ENCODE measurements around the gene PHLDB2.

PHLDB2 gene

DNA sequence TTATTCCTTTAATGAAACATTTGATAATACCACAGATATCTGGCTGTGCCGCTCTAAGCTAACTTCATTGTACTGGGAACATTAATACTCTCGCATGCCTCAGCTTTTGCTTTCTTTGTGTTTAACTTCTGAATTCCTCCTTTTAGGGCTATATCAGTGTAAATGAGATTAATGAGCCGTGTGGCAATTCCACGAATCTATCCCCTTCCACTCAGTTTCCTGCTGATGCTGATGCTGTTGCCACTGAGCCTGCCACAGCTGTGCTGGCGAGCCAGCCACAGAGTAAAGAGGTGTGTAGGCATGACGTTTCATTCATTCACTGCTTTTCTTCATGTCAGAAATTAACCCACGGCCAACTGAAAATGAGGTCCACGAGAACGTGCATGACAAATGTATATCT, 89.7 kb downstream of the PHLDB2 start:
- H3K9me3 Mint-ChIP-seq = no peaks in the 10 kb centered on the region
- peaks cover 3% of the 10 kb centered on the region for H3K27me3 Mint-ChIP-seq
- no peaks in the 10 kb centered on the region for H3K4me1 Mint-ChIP-seq
- no peak overlapping the region for H3K4me3 Mint-ChIP-seq
- no peak overlapping the region for H3K27ac Mint-ChIP-seq
- H3K36me3 Mint-ChIP-seq = peaks cover 3% of the 10 kb centered on the region

DNA sequence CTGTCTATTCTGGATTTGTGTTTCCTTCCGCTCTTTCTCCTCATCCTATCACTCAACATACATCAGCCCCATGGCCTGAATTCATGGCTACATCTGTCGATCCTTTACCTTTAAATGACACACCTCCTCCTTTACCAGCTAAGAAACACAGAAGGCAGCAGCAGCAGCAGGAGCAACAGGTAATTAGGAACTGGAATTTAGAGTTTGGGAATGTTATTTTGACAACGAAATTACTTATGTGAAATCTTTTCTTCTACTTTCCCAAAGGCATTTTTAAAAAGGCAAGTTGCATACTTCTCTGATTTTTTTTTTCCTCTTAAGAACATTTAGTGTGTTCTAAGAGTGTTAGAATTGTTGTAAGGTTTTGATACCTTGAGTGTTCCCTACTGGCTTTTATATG, 90.6 kb downstream of the PHLDB2 start:
- peaks cover 3% of the 10 kb centered on the region for H3K27me3 Mint-ChIP-seq
- H3K36me3 Mint-ChIP-seq = peaks cover 3% of the 10 kb centered on the region

DNA sequence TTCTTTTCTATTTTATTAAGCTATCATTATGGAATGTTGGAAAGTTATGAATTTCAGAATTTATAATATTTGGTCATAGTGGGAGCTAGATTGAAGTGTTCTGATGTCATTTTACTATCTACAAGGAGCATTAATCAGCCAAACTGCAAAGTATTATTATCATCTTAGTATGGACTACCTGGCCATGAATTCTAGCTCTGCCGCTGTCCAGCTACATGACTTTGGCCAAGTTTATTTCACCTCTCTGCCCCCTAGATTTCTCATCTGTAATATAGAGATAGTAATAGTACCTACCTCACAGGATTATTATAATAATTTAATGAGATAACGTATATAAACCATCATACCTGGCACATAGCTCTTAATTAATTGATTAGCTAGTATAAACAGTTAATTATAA, 92.0 kb downstream of the PHLDB2 start:
- Mint-ChIP-seq H3K27ac (no peak overlapping the region), H3K27me3 (peaks cover 3% of the 10 kb centered on the region), H3K4me3 (no peak overlapping the region), H3K9me3 (no peaks in the 10 kb centered on the region), H3K36me3 (no peaks in the 10 kb centered on the region), H3K4me1 (no peaks in the 10 kb centered on the region)

More for the DNA sequence above, 90.6 kb downstream of the PHLDB2 start:
- no peaks in the 10 kb centered on the region for H3K4me1 Mint-ChIP-seq
- no peak overlapping the region for H3K27ac Mint-ChIP-seq
- no peak overlapping the region for H3K4me3 Mint-ChIP-seq
- H3K9me3 Mint-ChIP-seq = no peaks in the 10 kb centered on the region

DNA sequence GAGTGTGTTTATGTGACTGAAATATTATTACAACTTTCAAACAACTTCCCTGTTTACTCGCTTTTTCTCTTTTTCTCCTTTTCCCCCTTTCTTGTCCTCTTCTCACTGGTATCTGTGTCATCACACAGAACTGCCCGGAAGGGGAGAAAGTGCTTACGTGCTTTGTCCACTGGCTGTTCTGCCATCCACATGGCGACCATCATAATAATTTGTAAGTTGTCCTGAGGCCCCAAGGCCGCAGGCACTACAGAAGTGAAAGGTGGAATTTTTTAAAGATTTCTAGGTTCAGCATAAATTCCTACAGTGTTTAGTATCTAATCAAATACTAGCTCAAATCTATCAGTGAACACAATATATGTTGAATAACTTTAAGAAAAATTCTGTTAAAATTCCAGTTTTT, 93.0 kb downstream of the PHLDB2 start:
- no peak overlapping the region for H3K4me3 Mint-ChIP-seq
- no peak overlapping the region for H3K27ac Mint-ChIP-seq
- no peaks in the 10 kb centered on the region for H3K27me3 Mint-ChIP-seq
- no peaks in the 10 kb centered on the region for H3K36me3 Mint-ChIP-seq
- H3K4me1 Mint-ChIP-seq = no peaks in the 10 kb centered on the region
- no peaks in the 10 kb centered on the region for H3K9me3 Mint-ChIP-seq

DNA sequence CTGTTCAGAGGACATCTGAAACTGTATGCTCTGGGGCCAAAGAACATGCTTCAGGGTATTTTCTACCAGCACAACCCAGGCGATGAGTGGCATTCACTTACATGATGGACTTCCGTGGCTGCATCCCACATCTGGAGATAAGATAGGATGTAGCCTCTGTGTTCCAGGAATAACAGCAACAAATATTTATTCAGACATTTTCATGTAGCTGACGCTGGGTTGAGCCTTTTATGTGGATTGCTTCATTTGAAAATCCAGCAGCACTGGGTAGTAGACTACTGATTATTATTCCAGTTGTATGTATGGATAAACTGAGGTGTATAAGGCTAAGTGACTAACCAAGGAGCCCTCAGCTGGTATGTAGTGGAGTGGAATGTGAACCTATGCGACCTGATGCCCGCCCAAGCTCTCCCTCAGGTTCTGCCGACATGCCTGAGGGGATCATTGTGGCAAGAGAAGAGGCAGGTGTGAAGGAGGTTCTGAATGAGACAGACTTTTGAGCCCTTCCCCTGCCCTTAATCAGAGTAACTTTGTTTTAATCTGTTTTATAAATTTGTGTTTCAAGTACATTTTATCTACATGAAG, 93.9 kb downstream of the PHLDB2 start:
- H3K4me1 Mint-ChIP-seq = no peaks in the 10 kb centered on the region

DNA sequence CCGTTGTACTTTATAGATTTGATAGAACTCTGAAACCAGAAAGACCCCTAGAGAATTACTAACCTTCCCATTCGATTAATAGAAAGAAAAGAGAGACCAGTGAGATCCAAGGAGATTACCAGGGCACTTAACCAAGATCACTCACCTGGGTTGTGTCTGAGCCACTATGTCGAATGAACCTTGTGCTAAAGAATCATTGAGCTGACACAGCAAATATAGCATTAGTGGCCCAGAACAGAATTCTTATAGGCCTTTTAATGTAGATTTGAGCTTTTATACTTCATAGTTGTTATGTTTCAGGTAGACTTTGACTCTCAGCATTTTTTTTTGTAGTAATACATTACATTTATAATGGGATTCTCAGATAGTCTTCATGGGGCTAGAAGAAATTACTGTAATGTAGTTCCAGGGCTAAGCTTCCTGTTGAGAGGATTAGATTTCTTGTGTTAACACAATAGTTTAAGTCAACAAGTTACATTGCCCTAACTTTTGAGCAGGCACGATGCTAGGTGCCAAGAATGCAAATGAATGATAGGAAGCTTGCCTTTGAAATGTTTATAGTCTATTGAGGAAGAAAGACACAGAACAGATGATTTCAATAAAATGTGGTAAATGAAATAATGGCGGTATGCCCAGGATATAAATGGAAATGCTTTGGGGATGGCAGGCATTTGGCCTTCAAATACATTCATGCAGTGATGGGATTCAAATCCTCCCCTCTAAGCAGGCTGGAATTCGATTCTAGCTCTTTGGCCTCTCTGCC, 95.3 kb downstream of the PHLDB2 start:
- Mint-ChIP-seq H3K36me3 (no peaks in the 10 kb centered on the region), H3K9me3 (no peaks in the 10 kb centered on the region), H3K4me3 (no peak overlapping the region), H3K4me1 (no peaks in the 10 kb centered on the region), H3K27me3 (no peaks in the 10 kb centered on the region), H3K27ac (no peak overlapping the region)

More for the DNA sequence above, 93.9 kb downstream of the PHLDB2 start:
- no peak overlapping the region for H3K4me3 Mint-ChIP-seq
- H3K27ac Mint-ChIP-seq = no peak overlapping the region
- no peaks in the 10 kb centered on the region for H3K9me3 Mint-ChIP-seq
- no peaks in the 10 kb centered on the region for H3K27me3 Mint-ChIP-seq
- H3K36me3 Mint-ChIP-seq = no peaks in the 10 kb centered on the region

DNA sequence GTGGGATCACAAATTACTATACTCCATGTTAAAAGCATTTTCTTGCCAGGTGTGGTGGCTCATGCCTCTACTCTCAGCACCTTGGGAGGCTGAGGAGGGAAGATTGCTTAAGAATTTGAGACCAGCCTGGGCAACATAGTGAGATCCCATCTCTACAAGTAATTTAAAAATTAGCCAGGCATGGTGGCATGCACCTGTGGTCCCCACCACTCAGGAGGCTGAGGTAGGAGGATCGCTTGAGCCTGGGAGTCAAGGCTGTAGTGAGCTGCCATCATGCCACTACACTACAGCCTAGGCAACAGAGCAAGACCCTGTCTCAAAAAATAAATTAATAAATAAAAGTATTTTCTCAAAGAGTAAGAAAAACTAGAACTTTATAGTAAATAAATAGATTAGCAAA, 96.8 kb downstream of the PHLDB2 start:
- H3K27ac Mint-ChIP-seq = no peak overlapping the region

DNA sequence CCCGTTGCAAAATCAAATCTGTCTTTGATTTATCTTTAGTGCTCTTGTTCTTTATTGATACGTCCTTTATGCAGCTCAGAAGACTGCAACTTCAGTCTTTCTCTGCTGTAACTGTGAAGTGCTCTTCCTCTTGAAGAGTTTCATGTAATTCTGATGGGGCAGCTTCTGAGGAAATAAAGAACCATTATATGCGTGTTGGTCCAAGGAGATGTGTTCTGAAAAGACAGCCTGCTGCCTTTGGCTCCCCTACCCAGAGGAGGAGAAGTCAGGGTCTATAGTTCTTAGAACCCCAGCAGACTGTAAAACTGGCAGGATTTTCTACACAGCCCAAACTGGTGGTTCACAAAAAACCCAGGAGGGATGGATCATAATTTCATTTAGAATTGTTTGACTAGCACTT, 97.4 kb downstream of the PHLDB2 start:
- no peaks in the 10 kb centered on the region for H3K36me3 Mint-ChIP-seq
- H3K4me3 Mint-ChIP-seq = no peak overlapping the region
- H3K27ac Mint-ChIP-seq = no peak overlapping the region
- no peaks in the 10 kb centered on the region for H3K9me3 Mint-ChIP-seq
- no peaks in the 10 kb centered on the region for H3K4me1 Mint-ChIP-seq
- H3K27me3 Mint-ChIP-seq = no peaks in the 10 kb centered on the region

More for the DNA sequence above, 96.8 kb downstream of the PHLDB2 start:
- no peaks in the 10 kb centered on the region for H3K4me1 Mint-ChIP-seq
- no peaks in the 10 kb centered on the region for H3K36me3 Mint-ChIP-seq
- H3K4me3 Mint-ChIP-seq = no peak overlapping the region
- H3K9me3 Mint-ChIP-seq = no peaks in the 10 kb centered on the region
- H3K27me3 Mint-ChIP-seq = no peaks in the 10 kb centered on the region

DNA sequence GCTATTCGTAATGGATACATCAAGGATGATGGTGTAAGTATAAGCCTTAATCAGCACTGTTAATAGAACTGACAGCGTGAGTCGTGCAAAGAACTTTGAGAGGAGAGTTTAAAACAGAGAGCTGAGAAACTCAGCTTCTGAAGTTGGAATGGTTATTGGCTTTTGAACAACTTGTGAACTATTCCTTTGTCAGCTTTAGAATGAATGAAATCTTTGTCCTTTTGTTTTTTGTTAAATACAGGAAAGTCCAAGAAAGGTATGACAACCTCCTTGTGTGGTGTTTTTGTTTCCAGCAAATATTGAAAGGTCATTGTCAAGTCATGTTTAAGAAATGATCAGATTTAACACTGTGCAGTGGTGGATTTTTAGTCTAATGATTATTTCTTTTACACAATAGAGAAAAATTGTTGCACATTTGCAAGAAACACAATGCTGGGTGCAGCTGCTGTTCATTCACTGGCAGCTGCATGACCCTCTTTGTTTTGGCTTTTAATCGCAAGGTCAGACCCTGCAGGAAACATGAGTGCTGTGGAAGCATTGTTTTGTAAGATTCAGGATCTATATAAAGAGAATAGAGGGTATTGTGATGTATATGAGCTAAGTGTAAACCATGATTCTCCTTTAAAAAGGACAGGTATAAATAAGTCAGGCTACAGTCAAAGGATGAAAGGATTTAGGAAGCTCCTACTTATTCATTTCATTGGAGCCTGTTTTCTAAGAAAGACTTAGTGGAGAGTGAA, 98.1 kb downstream of the PHLDB2 start:
- no peaks in the 10 kb centered on the region for H3K4me1 Mint-ChIP-seq
- H3K36me3 Mint-ChIP-seq = no peaks in the 10 kb centered on the region
- no peaks in the 10 kb centered on the region for H3K27me3 Mint-ChIP-seq
- H3K9me3 Mint-ChIP-seq = no peaks in the 10 kb centered on the region
- H3K27ac Mint-ChIP-seq = no peak overlapping the region
- no peak overlapping the region for H3K4me3 Mint-ChIP-seq

DNA sequence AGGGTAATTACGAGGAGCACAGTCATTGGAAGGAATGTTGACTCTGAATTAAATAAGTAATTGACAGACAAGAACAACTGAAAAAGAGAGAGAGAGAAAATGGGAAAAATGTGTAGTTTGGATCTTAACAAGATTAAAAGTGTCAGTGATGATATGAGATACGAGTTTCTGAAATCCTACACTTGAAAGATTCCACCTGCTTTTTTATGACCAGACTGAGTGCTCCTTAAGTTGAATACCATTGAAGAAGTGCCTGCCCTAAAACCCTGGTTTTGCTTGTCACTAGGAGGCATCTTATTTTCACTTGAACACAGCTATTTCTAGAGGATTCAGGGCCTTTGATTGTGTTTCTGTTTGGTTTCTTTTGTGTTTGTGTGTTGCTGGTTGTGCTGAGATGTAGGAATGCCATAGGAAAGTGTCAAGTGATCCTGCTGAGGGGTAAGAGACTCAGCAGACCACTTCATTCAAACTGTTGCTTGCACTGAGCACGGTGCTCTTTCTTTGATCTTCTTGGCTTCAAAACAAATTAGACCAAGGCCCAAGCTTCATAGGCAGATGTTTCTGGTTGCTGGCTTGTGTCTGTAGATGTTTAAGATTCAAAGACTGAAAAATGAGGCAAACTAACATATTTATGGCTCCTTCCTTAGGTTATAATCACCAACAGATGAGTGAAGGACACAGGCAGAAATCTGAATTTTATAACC, 102.5 kb downstream of the PHLDB2 start:
- H3K27me3 Mint-ChIP-seq = no peaks in the 10 kb centered on the region
- H3K9me3 Mint-ChIP-seq = no peaks in the 10 kb centered on the region
- H3K4me3 Mint-ChIP-seq = no peak overlapping the region
- H3K27ac Mint-ChIP-seq = no peak overlapping the region
- peaks cover 12% of the 10 kb centered on the region for H3K4me1 Mint-ChIP-seq
- H3K36me3 Mint-ChIP-seq = no peaks in the 10 kb centered on the region

DNA sequence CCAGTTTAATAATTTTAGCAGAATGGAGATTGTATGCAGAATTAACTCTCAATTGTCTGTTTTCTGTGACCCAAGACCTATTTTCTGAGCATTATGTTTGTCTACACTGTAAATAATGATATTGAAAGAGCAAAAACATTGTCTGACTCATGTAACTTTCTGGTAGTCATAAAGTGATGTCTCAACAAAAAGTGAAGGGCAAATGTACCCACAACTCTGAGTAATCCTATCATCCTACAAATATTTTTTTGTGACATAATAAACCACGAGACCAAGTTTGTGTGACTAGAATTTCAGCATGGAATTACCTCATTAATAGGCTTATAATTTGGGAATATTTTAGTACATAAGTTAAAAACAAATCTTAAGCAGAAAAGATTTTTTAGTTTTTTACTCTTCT, 104.4 kb downstream of the PHLDB2 start:
- Mint-ChIP-seq H3K4me3 (no peak overlapping the region), H3K27me3 (no peaks in the 10 kb centered on the region), H3K27ac (no peak overlapping the region), H3K36me3 (no peaks in the 10 kb centered on the region), H3K9me3 (no peaks in the 10 kb centered on the region), H3K4me1 (peaks cover 17% of the 10 kb centered on the region)

DNA sequence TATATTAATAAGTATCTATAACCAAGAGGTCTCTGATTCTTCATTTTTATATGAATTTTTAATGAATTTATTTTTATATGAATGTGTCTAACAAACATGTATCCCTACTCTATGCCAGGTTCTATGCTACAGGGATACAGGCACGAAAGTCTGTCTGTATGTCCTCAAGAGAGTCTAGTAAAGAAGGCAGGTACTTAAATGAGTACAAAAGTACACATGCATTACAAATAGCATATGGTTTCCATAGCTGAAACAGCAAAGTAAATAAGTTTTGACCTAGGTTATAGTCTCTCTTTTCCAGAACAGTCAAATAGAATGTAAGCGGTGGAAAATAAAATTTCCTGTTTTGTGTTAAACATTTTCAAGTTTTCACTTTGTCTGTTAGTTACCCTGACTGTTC, 106.4 kb downstream of the PHLDB2 start:
- no peaks in the 10 kb centered on the region for H3K27me3 Mint-ChIP-seq
- H3K9me3 Mint-ChIP-seq = no peaks in the 10 kb centered on the region
- H3K4me1 Mint-ChIP-seq = peaks cover 17% of the 10 kb centered on the region
- H3K36me3 Mint-ChIP-seq = no peaks in the 10 kb centered on the region
- no peak overlapping the region for H3K27ac Mint-ChIP-seq
- no peak overlapping the region for H3K4me3 Mint-ChIP-seq

DNA sequence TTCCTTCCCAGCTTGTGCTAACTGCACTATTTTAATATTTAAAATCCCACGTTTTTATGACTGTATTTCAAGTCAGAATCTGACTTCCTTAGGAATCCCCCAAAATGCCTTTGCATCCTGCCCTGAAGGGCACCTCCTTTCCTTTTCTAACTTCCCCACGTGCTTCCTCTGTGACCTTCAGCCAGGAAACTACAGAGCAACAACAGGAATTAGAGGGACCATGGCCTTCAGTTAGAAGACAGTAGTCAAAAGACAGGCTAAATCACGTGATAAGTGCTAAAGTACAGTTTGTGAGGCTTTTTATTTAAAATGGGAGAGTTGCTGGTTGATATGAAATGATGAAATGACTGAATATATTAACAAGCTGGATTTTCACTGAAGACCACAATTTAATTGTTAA, 108.0 kb downstream of the PHLDB2 start:
- peaks cover 17% of the 10 kb centered on the region for H3K4me1 Mint-ChIP-seq
- H3K27ac Mint-ChIP-seq = no peak overlapping the region
- no peaks in the 10 kb centered on the region for H3K27me3 Mint-ChIP-seq
- H3K9me3 Mint-ChIP-seq = no peaks in the 10 kb centered on the region
- H3K36me3 Mint-ChIP-seq = no peaks in the 10 kb centered on the region
- no peak overlapping the region for H3K4me3 Mint-ChIP-seq

DNA sequence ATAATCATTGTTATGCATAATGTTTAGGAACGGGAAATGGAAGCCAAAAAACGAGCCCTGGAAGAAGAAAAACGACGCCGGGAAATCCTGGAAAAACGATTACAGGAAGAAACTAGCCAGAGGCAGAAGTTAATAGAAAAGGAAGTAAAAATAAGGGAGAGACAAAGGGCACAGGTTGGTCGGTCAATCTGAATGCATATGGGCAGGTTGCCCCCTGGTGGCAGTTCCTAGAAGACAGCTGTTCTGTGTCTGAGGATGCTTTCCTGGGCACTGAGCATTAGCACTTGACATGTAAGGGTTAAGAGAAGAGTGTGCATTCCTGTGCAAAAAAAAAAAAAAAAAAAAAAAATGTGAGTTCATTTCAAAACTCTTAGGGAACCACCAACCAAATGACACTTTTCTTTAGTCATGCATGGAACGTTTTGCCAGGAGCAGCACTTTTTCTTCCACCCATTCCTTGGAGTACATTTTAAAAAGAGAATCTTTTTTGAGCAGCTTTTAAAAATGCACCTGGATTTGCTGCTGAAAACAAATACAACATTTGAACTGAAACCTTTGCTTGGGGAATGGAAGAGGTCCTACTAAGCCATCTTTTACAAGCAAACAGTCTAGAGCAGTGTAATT, 108.7 kb downstream of the PHLDB2 start:
- H3K4me1 Mint-ChIP-seq = peaks cover 17% of the 10 kb centered on the region
- H3K4me3 Mint-ChIP-seq = peak overlapping the region; percentile 5

DNA sequence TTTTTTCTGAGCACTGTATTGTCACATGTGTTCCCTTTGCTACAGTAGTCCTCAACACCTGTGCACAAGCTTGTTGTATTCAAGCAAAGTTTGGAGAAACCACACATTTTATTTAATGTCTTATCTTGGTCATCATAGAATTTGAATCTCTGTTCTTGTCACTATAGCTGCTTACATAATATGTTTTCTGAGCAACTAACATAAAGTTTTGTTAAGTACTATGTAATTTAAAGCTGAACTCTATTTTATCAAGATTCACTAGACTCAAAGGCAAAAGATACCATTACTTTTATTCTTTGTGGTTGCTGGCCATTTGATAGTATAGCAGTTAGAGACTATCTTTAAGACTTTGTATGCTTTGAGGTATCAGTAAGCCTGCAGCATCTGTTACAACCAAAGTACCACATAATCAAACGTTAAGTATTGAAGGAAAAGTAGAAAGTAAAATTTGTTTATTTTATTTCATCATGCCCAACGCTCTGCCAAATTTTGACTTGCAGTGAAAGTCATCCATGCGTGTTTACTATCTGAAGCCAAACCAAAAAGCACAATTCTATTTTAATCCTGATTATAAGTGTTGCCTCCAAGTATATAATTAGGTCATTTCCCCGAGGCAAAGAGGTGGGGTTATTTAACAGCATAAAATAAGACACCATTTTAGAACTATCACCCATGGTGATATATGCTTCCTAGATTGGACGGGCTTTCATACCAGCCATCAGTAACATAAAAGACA, 109.4 kb downstream of the PHLDB2 start:
- no peaks in the 10 kb centered on the region for H3K27me3 Mint-ChIP-seq
- H3K27ac Mint-ChIP-seq = no peak overlapping the region
- H3K36me3 Mint-ChIP-seq = no peaks in the 10 kb centered on the region
- peaks cover 11% of the 10 kb centered on the region for H3K4me1 Mint-ChIP-seq
- no peak overlapping the region for H3K4me3 Mint-ChIP-seq
- H3K9me3 Mint-ChIP-seq = no peaks in the 10 kb centered on the region

More for the DNA sequence above, 108.7 kb downstream of the PHLDB2 start:
- no peaks in the 10 kb centered on the region for H3K9me3 Mint-ChIP-seq
- no peaks in the 10 kb centered on the region for H3K27me3 Mint-ChIP-seq
- H3K36me3 Mint-ChIP-seq = no peaks in the 10 kb centered on the region
- peak overlapping the region; percentile 16 for H3K27ac Mint-ChIP-seq

Data from activated naive CD4-positive, alpha-beta T cell treated with anti-CD3 and anti-CD28 coated beads, Interleukin-2, amount 50 U/mL, for 24 hours (primary cell).